ENCODE results near the gene DYNLT2. TPM values are rescaled to one million over a fixed set of nuclear protein-coding genes. Genes with fewer than 3 reads are reported as not detected.

The DYNLT2 gene
- total RNA-seq, 2 donors from 2014 or later, result 1.5 to 1.7 TPM

GRCh38 chr6:169780571-169781091, 29.3 kb upstream of the DYNLT2 start:
- H3K27ac Mint-ChIP-seq, result no peak overlapping the region
- Histone ChIP-seq H3K27ac (ENCODE audit: low read depth, low read length) (no peak overlapping the region), H3K4me1 (ENCODE audit: control insufficient read depth, insufficient read depth, low read length) (no peaks in the 10 kb centered on the region), H3K36me3 (ENCODE audit: control insufficient read depth, insufficient read depth, low read length) (peaks cover 10% of the 10 kb centered on the region), H3K9ac (ENCODE audit: extremely low read depth, low read length, poor library complexity, severe bottlenecking) (no peak overlapping the region), H3K4me3 (ENCODE audit: low read length) (no peak overlapping the region), H3K9me3 (ENCODE audit: control insufficient read depth, low read length) (no peaks in the 10 kb centered on the region), H3K27me3 (ENCODE audit: control insufficient read depth, insufficient read depth, low read length, poor library complexity, severe bottlenecking) (no peaks in the 10 kb centered on the region)
- DNase-seq, result no peak
- H3K27me3 Mint-ChIP-seq (ENCODE audit: insufficient read depth), result no peaks in the 10 kb centered on the region
- H3K9me3 Mint-ChIP-seq, result peaks cover 2% of the 10 kb centered on the region
- H3K4me3 Mint-ChIP-seq, result no peak overlapping the region
- no peak for TF ChIP-seq CTCF (conservative IDR thresholded peaks at IDR 0.05)
- peaks cover 25% of the 10 kb centered on the region for H3K36me3 Mint-ChIP-seq (ENCODE audit: low read depth)
- H3K4me1 Mint-ChIP-seq, result peaks cover 4% of the 10 kb centered on the region
- 87 to 89% methylated on average over 5 to 11 of the region's 11 CpGs for WGBS, 2 experiments (ENCODE audit: insufficient coverage in 1 of 2, insufficient read length in 1 of 2)

- Mint-ChIP-seq H3K4me3 (no peak overlapping the region), H3K36me3 (ENCODE audit: low read depth) (peaks cover 25% of the 10 kb centered on the region), H3K4me1 (peaks cover 4% of the 10 kb centered on the region), H3K27ac (no peak overlapping the region), H3K9me3 (peaks cover 2% of the 10 kb centered on the region), H3K27me3 (ENCODE audit: insufficient read depth) (no peaks in the 10 kb centered on the region)
- no peaks in the 10 kb centered on the region for H3K9me3 ChIP-seq (ENCODE audit: control insufficient read depth, low read length)
- H3K27ac ChIP-seq (ENCODE audit: low read depth, low read length), result no peak overlapping the region
- no peak for DNase-seq
- H3K36me3 ChIP-seq (ENCODE audit: control insufficient read depth, insufficient read depth, low read length), result peaks cover 10% of the 10 kb centered on the region
- H3K4me3 ChIP-seq (ENCODE audit: low read length), result no peak overlapping the region
- 90 to 92% methylated on average over 2 to 5 of the region's 5 CpGs for WGBS, 2 experiments (ENCODE audit: insufficient coverage in 1 of 2, insufficient read length in 1 of 2)
- H3K9ac ChIP-seq (ENCODE audit: extremely low read depth, low read length, poor library complexity, severe bottlenecking), result no peak overlapping the region
- no peaks in the 10 kb centered on the region for H3K27me3 ChIP-seq (ENCODE audit: control insufficient read depth, insufficient read depth, low read length, poor library complexity, severe bottlenecking)
- no peaks in the 10 kb centered on the region for H3K4me1 ChIP-seq (ENCODE audit: control insufficient read depth, insufficient read depth, low read length)
- no peak for TF ChIP-seq CTCF (conservative IDR thresholded peaks at IDR 0.05)
Measured at GRCh38 chr6:169779896-169780295, 28.5 kb upstream of the DYNLT2 start.

- Mint-ChIP-seq H3K4me3 (no peak overlapping the region), H3K36me3 (ENCODE audit: low read depth) (peaks cover 25% of the 10 kb centered on the region), H3K4me1 (peaks cover 4% of the 10 kb centered on the region), H3K27ac (no peak overlapping the region), H3K9me3 (peaks cover 2% of the 10 kb centered on the region), H3K27me3 (ENCODE audit: insufficient read depth) (no peaks in the 10 kb centered on the region)
- WGBS, 2 experiments (ENCODE audit: insufficient coverage in 1 of 2, insufficient read length in 1 of 2), result 94 to 95% methylated on average over 4 to 8 of the region's 8 CpGs
- DNase-seq, result no peak
- Histone ChIP-seq H3K4me3 (ENCODE audit: low read length) (no peak overlapping the region), H3K9me3 (ENCODE audit: control insufficient read depth, low read length) (no peaks in the 10 kb centered on the region), H3K4me1 (ENCODE audit: control insufficient read depth, insufficient read depth, low read length) (no peaks in the 10 kb centered on the region), H3K27me3 (ENCODE audit: control insufficient read depth, insufficient read depth, low read length, poor library complexity, severe bottlenecking) (no peaks in the 10 kb centered on the region), H3K9ac (ENCODE audit: extremely low read depth, low read length, poor library complexity, severe bottlenecking) (no peak overlapping the region), H3K27ac (ENCODE audit: low read depth, low read length) (no peak overlapping the region), H3K36me3 (ENCODE audit: control insufficient read depth, insufficient read depth, low read length) (peaks cover 10% of the 10 kb centered on the region)
- no peak for TF ChIP-seq CTCF (conservative IDR thresholded peaks at IDR 0.05)
Measured at GRCh38 chr6:169779092-169779815, 27.9 kb upstream of the DYNLT2 start.
